Activated CD4-positive, alpha-beta T cell treated with anti-CD3 and anti-CD28 coated beads, Interleukin-2, amount 50 U/mL, for 1 hour (primary cell): ENCODE data around the gene ARL4D.

Experiments used
- DNase-seq: peaks from one replicate; pipeline ENCODE4 v3.0.0-alpha.2; 2020

Gene ARL4D

GRCh38 chr17:43431714-43432523 lies 33.1 kb downstream of the ARL4D start:
- DNase-seq: no peak

GRCh38 chr17:43434902-43435319 lies 36.1 kb downstream of the ARL4D start:
- no peak for DNase-seq

GRCh38 chr17:43437756-43438155 lies 39.0 kb downstream of the ARL4D start:
- DNase-seq: no peak

GRCh38 chr17:43438626-43439025 lies 39.8 kb downstream of the ARL4D start:
- no peak for DNase-seq

GRCh38 chr17:43439041-43439440 lies 40.2 kb downstream of the ARL4D start:
- DNase-seq: no peak

GRCh38 chr17:43442711-43443110 lies 43.9 kb downstream of the ARL4D start:
- no peak for DNase-seq

GRCh38 chr17:43443381-43443780 lies 44.6 kb downstream of the ARL4D start:
- no peak for DNase-seq

- no peak for DNase-seq
Measured at GRCh38 chr17:43444223-43445008, 45.6 kb downstream of the ARL4D start.

GRCh38 chr17:43445009-43445589 lies 46.3 kb downstream of the ARL4D start:
- no peak for DNase-seq

GRCh38 chr17:43446773-43447172 lies 48.0 kb downstream of the ARL4D start:
- DNase-seq: no peak

- DNase-seq: no peak
Measured at GRCh38 chr17:43448720-43449469, 50.1 kb downstream of the ARL4D start.

- no peak for DNase-seq
Measured at GRCh38 chr17:43449470-43450248, 50.9 kb downstream of the ARL4D start.
